ENCODE measurements around the gene SLC46A1.
"Not testable (repeated sequence)": the region's sequence is repeated elsewhere in the genome, so short reads cannot be mapped to it uniquely, and the experiment has no call there.

DNA sequence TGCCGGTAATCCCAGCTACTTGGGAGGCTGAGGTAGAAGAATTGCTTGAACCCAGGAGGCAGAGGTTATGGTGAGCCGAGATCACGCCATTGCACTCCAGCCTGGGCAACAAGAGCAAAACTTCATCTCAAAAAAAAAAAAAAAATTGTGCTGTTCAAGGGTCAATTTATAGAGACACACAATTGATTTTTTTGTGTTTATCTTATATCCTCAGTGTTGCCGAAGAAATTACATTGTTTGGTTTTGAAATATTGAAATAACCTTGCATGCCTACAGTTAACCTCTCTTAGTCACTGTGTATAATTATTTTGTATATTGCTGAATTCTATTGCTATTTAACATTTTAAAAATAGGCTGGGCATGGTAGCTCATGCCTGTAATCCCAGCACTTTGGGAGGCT is 22.0 kb upstream of the SLC46A1 start:
- TF ChIP-seq, protein P1, sequence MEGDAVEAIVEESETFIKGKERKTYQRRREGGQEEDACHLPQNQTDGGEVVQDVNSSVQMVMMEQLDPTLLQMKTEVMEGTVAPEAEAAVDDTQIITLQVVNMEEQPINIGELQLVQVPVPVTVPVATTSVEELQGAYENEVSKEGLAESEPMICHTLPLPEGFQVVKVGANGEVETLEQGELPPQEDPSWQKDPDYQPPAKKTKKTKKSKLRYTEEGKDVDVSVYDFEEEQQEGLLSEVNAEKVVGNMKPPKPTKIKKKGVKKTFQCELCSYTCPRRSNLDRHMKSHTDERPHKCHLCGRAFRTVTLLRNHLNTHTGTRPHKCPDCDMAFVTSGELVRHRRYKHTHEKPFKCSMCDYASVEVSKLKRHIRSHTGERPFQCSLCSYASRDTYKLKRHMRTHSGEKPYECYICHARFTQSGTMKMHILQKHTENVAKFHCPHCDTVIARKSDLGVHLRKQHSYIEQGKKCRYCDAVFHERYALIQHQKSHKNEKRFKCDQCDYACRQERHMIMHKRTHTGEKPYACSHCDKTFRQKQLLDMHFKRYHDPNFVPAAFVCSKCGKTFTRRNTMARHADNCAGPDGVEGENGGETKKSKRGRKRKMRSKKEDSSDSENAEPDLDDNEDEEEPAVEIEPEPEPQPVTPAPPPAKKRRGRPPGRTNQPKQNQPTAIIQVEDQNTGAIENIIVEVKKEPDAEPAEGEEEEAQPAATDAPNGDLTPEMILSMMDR (conservative IDR thresholded peaks at IDR 0.05; ENCODE audit: low read depth in 2 of 2): not testable (repeated sequence)
- TF ChIP-seq POLR2AphosphoS5 (IDR thresholded peaks at IDR 0.05; ENCODE audit: low read depth); ZNF331 (CRISPR knock-in tag; IDR thresholded peaks at IDR 0.05; ENCODE audit: low read depth); EZH2 (IDR thresholded peaks at IDR 0.05; ENCODE audit: low read depth, unreplicated experiment); ZNF114 (CRISPR knock-in tag; IDR thresholded peaks at IDR 0.05); EZH2phosphoT487 (IDR thresholded peaks at IDR 0.05; ENCODE audit: unreplicated experiment); CREB1 (CRISPR knock-in tag; IDR thresholded peaks at IDR 0.05; ENCODE audit: low read depth); NANOG (IDR thresholded peaks at IDR 0.05; ENCODE audit: borderline replicate concordance); JUNB (IDR thresholded peaks at IDR 0.05; ENCODE audit: unreplicated experiment): not testable (repeated sequence)
- TF ChIP-seq, protein P2, sequence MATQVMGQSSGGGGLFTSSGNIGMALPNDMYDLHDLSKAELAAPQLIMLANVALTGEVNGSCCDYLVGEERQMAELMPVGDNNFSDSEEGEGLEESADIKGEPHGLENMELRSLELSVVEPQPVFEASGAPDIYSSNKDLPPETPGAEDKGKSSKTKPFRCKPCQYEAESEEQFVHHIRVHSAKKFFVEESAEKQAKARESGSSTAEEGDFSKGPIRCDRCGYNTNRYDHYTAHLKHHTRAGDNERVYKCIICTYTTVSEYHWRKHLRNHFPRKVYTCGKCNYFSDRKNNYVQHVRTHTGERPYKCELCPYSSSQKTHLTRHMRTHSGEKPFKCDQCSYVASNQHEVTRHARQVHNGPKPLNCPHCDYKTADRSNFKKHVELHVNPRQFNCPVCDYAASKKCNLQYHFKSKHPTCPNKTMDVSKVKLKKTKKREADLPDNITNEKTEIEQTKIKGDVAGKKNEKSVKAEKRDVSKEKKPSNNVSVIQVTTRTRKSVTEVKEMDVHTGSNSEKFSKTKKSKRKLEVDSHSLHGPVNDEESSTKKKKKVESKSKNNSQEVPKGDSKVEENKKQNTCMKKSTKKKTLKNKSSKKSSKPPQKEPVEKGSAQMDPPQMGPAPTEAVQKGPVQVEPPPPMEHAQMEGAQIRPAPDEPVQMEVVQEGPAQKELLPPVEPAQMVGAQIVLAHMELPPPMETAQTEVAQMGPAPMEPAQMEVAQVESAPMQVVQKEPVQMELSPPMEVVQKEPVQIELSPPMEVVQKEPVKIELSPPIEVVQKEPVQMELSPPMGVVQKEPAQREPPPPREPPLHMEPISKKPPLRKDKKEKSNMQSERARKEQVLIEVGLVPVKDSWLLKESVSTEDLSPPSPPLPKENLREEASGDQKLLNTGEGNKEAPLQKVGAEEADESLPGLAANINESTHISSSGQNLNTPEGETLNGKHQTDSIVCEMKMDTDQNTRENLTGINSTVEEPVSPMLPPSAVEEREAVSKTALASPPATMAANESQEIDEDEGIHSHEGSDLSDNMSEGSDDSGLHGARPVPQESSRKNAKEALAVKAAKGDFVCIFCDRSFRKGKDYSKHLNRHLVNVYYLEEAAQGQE (IDR thresholded peaks at IDR 0.05; ENCODE audit: unreplicated experiment): not testable (repeated sequence)
- TF ChIP-seq, protein P3, sequence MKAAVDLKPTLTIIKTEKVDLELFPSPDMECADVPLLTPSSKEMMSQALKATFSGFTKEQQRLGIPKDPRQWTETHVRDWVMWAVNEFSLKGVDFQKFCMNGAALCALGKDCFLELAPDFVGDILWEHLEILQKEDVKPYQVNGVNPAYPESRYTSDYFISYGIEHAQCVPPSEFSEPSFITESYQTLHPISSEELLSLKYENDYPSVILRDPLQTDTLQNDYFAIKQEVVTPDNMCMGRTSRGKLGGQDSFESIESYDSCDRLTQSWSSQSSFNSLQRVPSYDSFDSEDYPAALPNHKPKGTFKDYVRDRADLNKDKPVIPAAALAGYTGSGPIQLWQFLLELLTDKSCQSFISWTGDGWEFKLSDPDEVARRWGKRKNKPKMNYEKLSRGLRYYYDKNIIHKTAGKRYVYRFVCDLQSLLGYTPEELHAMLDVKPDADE (IDR thresholded peaks at IDR 0.05): not testable (repeated sequence)

All from GM23338 (cell line).